Heart left ventricle (tissue), 16 donors: ENCODE data around the gene LILRA6. TPM values are rescaled to one million over a fixed set of nuclear protein-coding genes. Genes with fewer than 3 reads are reported as not detected.
"Not testable (repeated sequence)": the region's sequence is repeated elsewhere in the genome, so short reads cannot be mapped to it uniquely, and the experiment has no call there.

Experiments
- ATAC-seq, 4 donors: fragments of 200-7000 bp; cut with Tn5 transposase; one replicate each; pipeline ENCODE4 v1.9.1; 2020 to 2022; ENCODE audit warnings: moderate library complexity in 4 of 4, mild to moderate bottlenecking in 3 of 4, moderate number of reproducible peaks in 1 of 4
- DNase-seq, 5 donors: peaks; one replicate each; pipeline ENCODE4 v3.0.0-alpha.2; 2020
- H3K27ac ChIP-seq, 12 donors: fragments of 200-600 bp; sonication (generic) in 4 of 12; one replicate each; pipeline versions ENCODE4 v1.5.0 to v1.8.0; 2016 to 2022; ENCODE audit warnings: mild to moderate bottlenecking in 2 of 12
- H3K27me3 ChIP-seq, 9 donors: fragments of 200-600 bp; sonication (generic) in 2 of 9; one replicate each; pipeline versions ENCODE4 v1.5.1 to v1.8.0; 2016 to 2022; ENCODE audit warnings: mild to moderate bottlenecking in 3 of 9
- H3K36me3 ChIP-seq, 9 donors: fragments of 200-600 bp; sonication (generic) in 2 of 9; one replicate each; pipeline versions ENCODE4 v1.5.0 to v1.8.0; 2018 to 2022; ENCODE audit warnings: mild to moderate bottlenecking in 2 of 9
- H3K4me1 ChIP-seq, 12 donors: fragments of 200-600 bp; sonication (generic) in 4 of 12; one replicate each; pipeline versions ENCODE4 v1.5.0 to v1.8.0; 2016 to 2022; ENCODE audit warnings: mild to moderate bottlenecking in 3 of 12
- H3K4me3 ChIP-seq, 12 donors: fragments of 200-600 bp; sonication (generic) in 4 of 12; one replicate each; pipeline versions ENCODE4 v1.5.0 to v1.8.0; 2017 to 2022; ENCODE audit warnings: mild to moderate bottlenecking in 9 of 12, moderate library complexity in 4 of 12
- H3K9me3 ChIP-seq, 12 donors: fragments of 200-600 bp; sonication (generic) in 4 of 12; one replicate each; pipeline versions ENCODE4 v1.5.0 to v1.8.0; 2016 to 2022; ENCODE audit warnings: mild to moderate bottlenecking in 1 of 12
- POLR2A ChIP-seq, 2 donors: fragments of 450-650 bp; IDR thresholded peaks; one replicate each; pipeline ENCODE4 v1.6.1; 2017; ENCODE audit warnings: antibody characterized with exemption in 2 of 2, mild to moderate bottlenecking in 2 of 2, moderate library complexity in 2 of 2
- WGBS, 4 donors: extraction: QIAGEN DNeasy Blood & Tissue Kit in 2 of 4; methylation state at CpG; one replicate each; pipeline versions ENCODE4 v1.1.5 to v1.1.7; 2013 to 2018; 5-methylcytosine and 5-hydroxymethylcytosine counted together
- intact Hi-C, 10 donors: fragments of 100-400 bp; cut with DNase I; formaldehyde crosslinking; loops; one replicate each; pipeline versions ENCODE4 v1.11.1 to v1.14.2; 2022
- polyA plus RNA-seq, 2 donors: library from polyadenylated mRNA; stranded (reverse); fragments of 200-250 nt; gene quantifications; one replicate each; pipeline ENCODE4 v1.2.3, GENCODE V29; 2013
- total RNA-seq, 9 donors: library from RNA; depleted of rRNA in 2 of 9; stranded (reverse); fragments of >200 nt in 2 of 9; fragmentation: NEBNext Ultra II Directional in 3 of 9; extraction: Animal tissue kit (Norgen Biotek cat#: 25700) in 3 of 9; gene quantifications; one replicate each; pipeline versions ENCODE4 v1.1.0 to v1.2.4, GENCODE V29; 2016 to 2023
- TF ChIP-seq, protein P1 (sequence below), 12 donors: fragments of 200-600 bp; sonication (generic) in 4 of 12; IDR thresholded peaks; one replicate each; pipeline versions ENCODE4 v1.5.0 to v1.8.0; 2018 to 2022; ENCODE audit warnings: antibody characterized with exemption in 12 of 12, mild to moderate bottlenecking in 5 of 12
- donor health status: ischemic (EF 13 %, LVEDD 7.1; RV severe dilation, severe dysfunction).
- donor health status: healthy with polysubstance abuse.
- donor health status: DM: no; HTN: yes; CAD: no.
- donor health status: DM: no; HTN: no; CAD: no.
- donor health status: ischemic (EF 25% LVEDD 6.9; RV normal size, moderate dysfunction).
- donor health status: ischemic (EF 25% LVEDD 5.7; RV mildly dilated, moderate dysfunction).
- donor health status: healthy.
- donor health status: DM: yes; HTN: yes; CAD: no.
- donor health status: ischemic (EF 35%, LVEDD 5.7; RV mildly dilated, moderate dysfunction).
- donor health status: nonischemic (EF 11% LVEDD 7.7; RV severe dilation, severe dysfunction).
- donor health status: DM: yes; HTN: yes; CAD: no.
- donor health status: PGD.
- donor health status: ischemic (EF 29% LVEDD 5.4; RV normal size, mild dysfunction).
- donor health status: nonischemic (EF 23%, LVEDD 6.1; RV moderate dilation, normal function).

Gene LILRA6
- total and polyA plus RNA-seq, 11 donors, result 0.44 to 20.9 (median 1.3) TPM

DNA sequence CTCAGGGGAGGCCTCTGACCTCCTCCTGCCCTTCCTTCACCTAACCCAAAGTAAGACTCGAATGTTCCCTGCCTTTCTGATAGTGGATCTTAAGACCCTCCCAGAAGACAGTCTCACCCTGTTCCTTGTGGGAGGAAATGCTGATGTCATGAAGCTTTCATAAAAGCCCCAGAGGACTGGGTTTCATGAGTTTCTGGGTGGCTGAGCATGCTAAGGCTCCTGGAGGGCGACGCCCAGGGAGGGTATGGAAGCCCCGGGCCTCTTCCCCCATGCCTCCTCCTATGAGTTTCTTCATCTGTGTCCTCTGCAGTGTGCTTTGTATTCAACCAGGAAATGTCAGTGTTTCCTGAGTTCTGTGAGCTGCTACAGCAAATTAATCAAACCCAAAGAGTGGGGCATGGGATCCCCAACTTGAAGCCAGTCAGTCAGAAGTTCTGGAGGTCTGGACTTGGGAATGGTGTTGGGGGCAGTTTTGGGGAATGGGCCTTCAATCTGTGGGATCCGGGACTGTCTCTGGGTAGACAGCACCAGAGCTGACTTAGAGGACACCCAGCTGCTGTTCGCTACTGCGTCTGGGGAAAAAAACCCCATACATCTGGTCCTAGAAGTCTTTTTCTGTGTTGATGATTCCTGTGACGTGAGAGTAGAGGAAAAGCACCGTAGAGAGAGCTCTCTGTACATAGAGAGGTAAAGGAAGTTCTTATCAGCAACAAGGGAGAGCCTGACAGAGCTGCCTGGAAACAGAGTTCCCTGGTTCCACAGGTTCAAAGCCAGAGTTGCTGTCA is 40.3 kb upstream of the LILRA6 start:
- peak overlapping the region in 1 of 12 donors; percentile 91 for H3K27ac ChIP-seq
- 38 to 43% (median 40%) methylated on average over 8 to 9 of the region's 9 CpGs for WGBS, 4 donors
- no peaks in the 10 kb centered on the region for H3K9me3 ChIP-seq
- ATAC-seq, result peak in 1 of 4 donors; percentile 40
- TF ChIP-seq POLR2A (IDR thresholded peaks at IDR 0.05), result no peak
- TF ChIP-seq, protein P1, sequence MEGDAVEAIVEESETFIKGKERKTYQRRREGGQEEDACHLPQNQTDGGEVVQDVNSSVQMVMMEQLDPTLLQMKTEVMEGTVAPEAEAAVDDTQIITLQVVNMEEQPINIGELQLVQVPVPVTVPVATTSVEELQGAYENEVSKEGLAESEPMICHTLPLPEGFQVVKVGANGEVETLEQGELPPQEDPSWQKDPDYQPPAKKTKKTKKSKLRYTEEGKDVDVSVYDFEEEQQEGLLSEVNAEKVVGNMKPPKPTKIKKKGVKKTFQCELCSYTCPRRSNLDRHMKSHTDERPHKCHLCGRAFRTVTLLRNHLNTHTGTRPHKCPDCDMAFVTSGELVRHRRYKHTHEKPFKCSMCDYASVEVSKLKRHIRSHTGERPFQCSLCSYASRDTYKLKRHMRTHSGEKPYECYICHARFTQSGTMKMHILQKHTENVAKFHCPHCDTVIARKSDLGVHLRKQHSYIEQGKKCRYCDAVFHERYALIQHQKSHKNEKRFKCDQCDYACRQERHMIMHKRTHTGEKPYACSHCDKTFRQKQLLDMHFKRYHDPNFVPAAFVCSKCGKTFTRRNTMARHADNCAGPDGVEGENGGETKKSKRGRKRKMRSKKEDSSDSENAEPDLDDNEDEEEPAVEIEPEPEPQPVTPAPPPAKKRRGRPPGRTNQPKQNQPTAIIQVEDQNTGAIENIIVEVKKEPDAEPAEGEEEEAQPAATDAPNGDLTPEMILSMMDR (IDR thresholded peaks at IDR 0.05), result no peak
- no peaks in the 10 kb centered on the region for H3K36me3 ChIP-seq
- no peak for DNase-seq
- intact Hi-C loops, result loop anchor here in 1 of 10 donors (5.0 kb wide), 1 partner anchor 349 kb away; the partner anchor contains the start of gene LILRB1
- H3K4me3 ChIP-seq, result no peak overlapping the region
- peaks cover 0 to 13% (median 0%) of the 10 kb centered on the region in 12 donors for H3K4me1 ChIP-seq
- peaks cover 0 to 46% (median 3%) of the 10 kb centered on the region in 9 donors for H3K27me3 ChIP-seq

DNA sequence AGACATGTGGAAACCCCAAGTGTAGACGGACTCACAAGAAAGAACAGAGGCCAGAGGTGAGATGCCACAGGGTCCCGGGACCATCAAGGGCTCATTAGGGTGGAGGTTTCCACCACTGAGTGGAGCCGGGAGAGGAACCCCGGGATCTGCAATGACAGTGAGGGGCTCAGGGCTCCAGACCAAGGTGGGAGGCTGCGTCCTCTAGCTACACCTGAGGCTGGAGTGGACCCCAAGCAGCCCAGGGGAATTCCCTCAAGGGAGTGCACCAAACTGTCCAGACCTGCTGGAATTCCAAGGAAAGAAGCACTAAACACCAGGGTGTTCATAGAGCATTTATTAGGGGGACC is 39.1 kb upstream of the LILRA6 start:
- intact Hi-C loops, result loop anchor here in 1 of 10 donors (5.0 kb wide), 1 partner anchor 351 kb away; the partner anchor contains the start of gene LILRB1
- not testable (repeated sequence) for DNase-seq, H3K4me3 ChIP-seq, H3K9me3 ChIP-seq, ATAC-seq, H3K36me3 ChIP-seq
- WGBS, 4 donors, result 72 to 85% (median 77%) methylated on average over 5 of the region's 5 CpGs
- Histone ChIP-seq H3K27ac (peak overlapping the region in 1 of 12 donors; percentile 91), H3K4me1 (peaks cover 0 to 13% (median 0%) of the 10 kb centered on the region in 12 donors), H3K27me3 (peaks cover 0 to 54% (median 3%) of the 10 kb centered on the region in 9 donors)

- TF ChIP-seq, protein P1 (IDR thresholded peaks at IDR 0.05), result no peak
- TF ChIP-seq POLR2A (IDR thresholded peaks at IDR 0.05), result no peak
- H3K27ac ChIP-seq, result peak within 1 kb of the TSS in 5 of 12 donors; percentile 15 to 91 (median 43)
- intact Hi-C loops, result loop anchor here in 1 of 10 donors (5.0 kb wide), 1 partner anchor 351 kb away; the partner anchor contains the start of gene LILRB1
- no peak for DNase-seq
- peak; percentile 32 to 47 (median 34) for ATAC-seq
- peaks cover 0 to 13% (median 0%) of the 10 kb centered on the region in 12 donors for H3K4me1 ChIP-seq
- H3K9me3 ChIP-seq, result no peaks in the 10 kb centered on the region
- H3K36me3 ChIP-seq, result no peaks in the 10 kb centered on the region
- peaks cover 0 to 54% (median 3%) of the 10 kb centered on the region in 9 donors for H3K27me3 ChIP-seq
- WGBS, 4 donors, result 69 to 80% (median 76%) methylated on average over 12 of the region's 12 CpGs
- H3K4me3 ChIP-seq, result peak within 1 kb of the TSS in 8 of 12 donors; percentile 11 to 59 (median 24)
These were observed 38.6 kb upstream of the LILRA6 start, which contains the start of gene LILRB2 for GRCh38 chr19:54281007-54281728. LILRB2 (minus strand) TSS chr19:54281110; CDS start chr19:54280496, 614 bp downstream.

- ATAC-seq, result peak in 3 of 4 donors; percentile 54 to 68 (median 57)
- Histone ChIP-seq H3K27me3 (peaks cover 0 to 57% (median 3%) of the 10 kb centered on the region in 9 donors), H3K4me1 (peaks cover 0 to 13% (median 0%) of the 10 kb centered on the region in 12 donors), H3K27ac (peak overlapping the region in 5 of 12 donors; percentile 15 to 91 (median 43)), H3K4me3 (peak overlapping the region in 8 of 12 donors; percentile 11 to 59 (median 24))
- intact Hi-C loops, result loop anchor here in 1 of 10 donors (5.0 kb wide), 1 partner anchor 352 kb away; the partner anchor contains the start of gene LILRB1
- H3K36me3 ChIP-seq, H3K9me3 ChIP-seq: not testable (repeated sequence)
- 59 to 70% (median 63%) methylated on average over 10 of the region's 10 CpGs for WGBS, 4 donors
- peak in 3 of 5 donors; percentile 29 to 66 (median 57) for DNase-seq
These were observed 37.9 kb upstream of the LILRA6 start for GRCh38 chr19:54280441-54280840.

DNA sequence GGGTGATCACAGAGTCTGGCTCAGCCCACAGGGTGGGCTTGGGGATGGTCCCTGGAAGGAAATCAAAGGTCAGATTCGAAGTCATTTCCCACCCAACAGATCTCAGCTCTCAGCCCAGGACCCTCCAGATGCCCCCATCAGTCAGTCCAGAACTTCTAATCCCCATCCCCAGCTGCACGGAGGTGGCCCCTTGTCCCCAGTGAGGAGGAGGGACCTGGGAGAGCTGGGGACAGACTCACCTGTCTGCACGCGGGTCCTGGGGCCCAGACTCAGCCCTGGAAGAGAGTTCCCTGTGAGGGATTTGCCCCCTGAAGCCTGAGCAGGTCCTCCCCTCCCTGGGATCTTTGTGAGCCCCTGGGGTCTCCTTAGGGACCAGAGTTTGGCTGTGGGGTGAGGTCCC is 37.4 kb upstream of the LILRA6 start:
- DNase-seq, result not testable (repeated sequence)
- 28 to 43% (median 35%) methylated on average over 4 of the region's 4 CpGs for WGBS, 4 donors

More for the DNA sequence above, 37.4 kb upstream of the LILRA6 start:
- intact Hi-C loops, result loop anchor here in 1 of 10 donors (5.0 kb wide), 1 partner anchor 352 kb away; the partner anchor contains the start of gene LILRB1
- Histone ChIP-seq H3K4me3 (peak overlapping the region in 8 of 12 donors; percentile 11 to 59 (median 24)), H3K27ac (peak overlapping the region in 3 of 12 donors; percentile 15 to 91 (median 52)), H3K27me3 (peaks cover 0 to 57% (median 3%) of the 10 kb centered on the region in 9 donors), H3K4me1 (peaks cover 0 to 13% (median 0%) of the 10 kb centered on the region in 12 donors)
- H3K36me3 ChIP-seq, ATAC-seq, H3K9me3 ChIP-seq: not testable (repeated sequence)
